ENCODE measurements around the gene FCHO1. TPM values are rescaled to one million over a fixed set of nuclear protein-coding genes. Genes with fewer than 3 reads are reported as not detected.

Gene FCHO1
- total RNA-seq, 1 donor from 2014 or later, result 15.5 TPM

DNA sequence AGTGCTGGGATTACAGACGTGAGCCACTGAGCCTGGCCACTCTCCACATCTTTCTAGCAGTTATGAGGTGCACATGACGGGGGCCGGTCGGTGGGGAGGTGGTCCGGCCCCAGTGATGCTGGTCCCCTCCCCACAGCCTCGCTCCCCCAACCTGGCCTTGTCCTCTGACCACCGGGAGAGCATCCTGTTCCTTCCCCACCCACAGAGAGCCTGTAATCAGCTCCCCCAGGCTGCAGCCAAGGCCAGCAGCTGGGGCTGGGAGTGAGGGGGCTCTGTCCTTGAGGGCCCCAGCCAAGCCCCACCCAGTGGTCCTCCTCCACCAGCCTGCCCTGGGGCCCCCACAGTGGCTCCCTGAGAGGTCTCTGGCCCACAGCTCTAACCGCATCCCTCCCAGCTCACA is 73.1 kb downstream of the FCHO1 start:
- no peak for TF ChIP-seq EZH2 (IDR thresholded peaks at IDR 0.05)
- H3K27ac ChIP-seq, result no peak overlapping the region
- H3F3A ChIP-seq (ENCODE audit: low read depth), result peaks cover 2% of the 10 kb centered on the region
- H3K9me3 ChIP-seq (ENCODE audit: low read depth), result no peaks in the 10 kb centered on the region
- H3K36me3 Mint-ChIP-seq, result no peaks in the 10 kb centered on the region
- no peak overlapping the region for H2AFZ ChIP-seq (replicated peaks)
- H3K9me3 Mint-ChIP-seq, result no peaks in the 10 kb centered on the region
- H3K27me3 Mint-ChIP-seq (ENCODE audit: insufficient read depth, low read depth), result peaks cover 2% of the 10 kb centered on the region
- no peaks in the 10 kb centered on the region for H3K4me1 ChIP-seq
- H3K4me3 ChIP-seq, result no peak overlapping the region
- no peaks in the 10 kb centered on the region for H3K4me1 Mint-ChIP-seq
- no peak overlapping the region for H3K4me3 Mint-ChIP-seq
- no peak for DNase-seq (ENCODE audit: low spot score)
- H3K36me3 ChIP-seq, result no peaks in the 10 kb centered on the region
- no peak overlapping the region for H3K9ac ChIP-seq
- no peaks in the 10 kb centered on the region for H3K79me2 ChIP-seq (ENCODE audit: low read depth)
- no peaks in the 10 kb centered on the region for H4K20me1 ChIP-seq (ENCODE audit: low read depth)
- no peak overlapping the region for H3K27ac Mint-ChIP-seq
- H3K27me3 ChIP-seq, result no peaks in the 10 kb centered on the region
- no peak overlapping the region for H3K4me2 ChIP-seq

DNA sequence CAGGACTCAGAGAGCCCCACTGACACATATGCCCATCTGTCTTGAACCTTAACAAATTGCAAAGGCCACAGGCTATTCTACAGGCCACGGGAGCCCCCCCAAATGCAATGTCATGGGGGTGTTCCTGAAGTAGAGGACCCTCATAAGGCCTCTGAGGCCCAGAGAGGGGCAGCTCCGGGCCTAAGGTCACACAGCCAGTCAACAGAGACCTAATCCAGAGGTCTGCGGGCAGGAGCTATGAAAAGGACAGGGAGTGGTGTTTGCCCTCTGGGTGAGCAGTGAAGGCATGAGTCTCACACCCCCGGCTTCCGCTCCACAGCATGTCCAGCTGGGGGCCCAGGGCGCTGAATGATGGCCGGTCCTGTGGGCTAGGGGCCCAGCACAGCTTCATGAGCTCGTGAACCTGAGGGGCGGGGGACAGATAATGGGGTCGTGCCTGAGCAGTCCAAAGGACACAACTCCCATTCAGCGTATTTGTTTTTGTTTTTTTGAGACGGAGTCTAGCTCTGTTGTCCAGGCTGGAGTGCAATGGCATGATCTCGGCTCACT is 75.3 kb downstream of the FCHO1 start:
- peaks cover 9% of the 10 kb centered on the region for H3K4me1 Mint-ChIP-seq
- H3K36me3 Mint-ChIP-seq, result no peaks in the 10 kb centered on the region
- no peak overlapping the region for H3K4me2 ChIP-seq
- no peak overlapping the region for H2AFZ ChIP-seq (replicated peaks)
- no peak overlapping the region for H3K4me3 ChIP-seq
- H3K27me3 ChIP-seq, result peaks cover 6% of the 10 kb centered on the region
- H3K36me3 ChIP-seq, result no peaks in the 10 kb centered on the region
- H3K4me1 ChIP-seq, result peaks cover 2% of the 10 kb centered on the region
- no peaks in the 10 kb centered on the region for H3K79me2 ChIP-seq (ENCODE audit: low read depth)
- H3K27me3 Mint-ChIP-seq (ENCODE audit: insufficient read depth, low read depth), result peaks cover 2% of the 10 kb centered on the region
- TF ChIP-seq EZH2 (IDR thresholded peaks at IDR 0.05), result no peak
- TF ChIP-seq, protein P1, sequence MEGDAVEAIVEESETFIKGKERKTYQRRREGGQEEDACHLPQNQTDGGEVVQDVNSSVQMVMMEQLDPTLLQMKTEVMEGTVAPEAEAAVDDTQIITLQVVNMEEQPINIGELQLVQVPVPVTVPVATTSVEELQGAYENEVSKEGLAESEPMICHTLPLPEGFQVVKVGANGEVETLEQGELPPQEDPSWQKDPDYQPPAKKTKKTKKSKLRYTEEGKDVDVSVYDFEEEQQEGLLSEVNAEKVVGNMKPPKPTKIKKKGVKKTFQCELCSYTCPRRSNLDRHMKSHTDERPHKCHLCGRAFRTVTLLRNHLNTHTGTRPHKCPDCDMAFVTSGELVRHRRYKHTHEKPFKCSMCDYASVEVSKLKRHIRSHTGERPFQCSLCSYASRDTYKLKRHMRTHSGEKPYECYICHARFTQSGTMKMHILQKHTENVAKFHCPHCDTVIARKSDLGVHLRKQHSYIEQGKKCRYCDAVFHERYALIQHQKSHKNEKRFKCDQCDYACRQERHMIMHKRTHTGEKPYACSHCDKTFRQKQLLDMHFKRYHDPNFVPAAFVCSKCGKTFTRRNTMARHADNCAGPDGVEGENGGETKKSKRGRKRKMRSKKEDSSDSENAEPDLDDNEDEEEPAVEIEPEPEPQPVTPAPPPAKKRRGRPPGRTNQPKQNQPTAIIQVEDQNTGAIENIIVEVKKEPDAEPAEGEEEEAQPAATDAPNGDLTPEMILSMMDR (IDR thresholded peaks at IDR 0.05), result no peak
- TF ChIP-seq EZH2phosphoT487 (IDR thresholded peaks at IDR 0.05), result no peak
- peaks cover 20% of the 10 kb centered on the region for H3F3A ChIP-seq (ENCODE audit: low read depth)
- no peaks in the 10 kb centered on the region for H3K9me3 Mint-ChIP-seq
- DNase-seq (ENCODE audit: low spot score), result no peak
- H4K20me1 ChIP-seq (ENCODE audit: low read depth), result no peaks in the 10 kb centered on the region
- no peaks in the 10 kb centered on the region for H3K9me3 ChIP-seq (ENCODE audit: low read depth)
- H3K9ac ChIP-seq, result no peak overlapping the region
- no peak overlapping the region for H3K27ac Mint-ChIP-seq
- no peak overlapping the region for H3K4me3 Mint-ChIP-seq
- H3K27ac ChIP-seq, result no peak overlapping the region

- Histone ChIP-seq H3K4me2 (peak overlapping the region; percentile 79), H3K27ac (peak overlapping the region; percentile 15), H3F3A (ENCODE audit: low read depth) (peaks cover 35% of the 10 kb centered on the region), H3K9me3 (ENCODE audit: low read depth) (no peaks in the 10 kb centered on the region), H2AFZ (replicated peaks) (peak overlapping the region; percentile 46), H3K9ac (no peak overlapping the region), H3K27me3 (peaks cover 20% of the 10 kb centered on the region), H3K79me2 (ENCODE audit: low read depth) (no peaks in the 10 kb centered on the region), H4K20me1 (ENCODE audit: low read depth) (peaks cover 4% of the 10 kb centered on the region), H3K4me3 (peak overlapping the region; percentile 49), H3K36me3 (no peaks in the 10 kb centered on the region), H3K4me1 (peaks cover 10% of the 10 kb centered on the region)
- H3K9me3 Mint-ChIP-seq, result no peaks in the 10 kb centered on the region
- TF ChIP-seq EZH2phosphoT487 (IDR thresholded peaks at IDR 0.05) (no peak), EZH2 (IDR thresholded peaks at IDR 0.05) (no peak)
- TF ChIP-seq, protein P1 (IDR thresholded peaks at IDR 0.05), result peak; percentile 13
- peak; percentile 89 for DNase-seq (ENCODE audit: low spot score)
- H3K36me3 Mint-ChIP-seq, result no peaks in the 10 kb centered on the region
- H3K27me3 Mint-ChIP-seq (ENCODE audit: insufficient read depth, low read depth), result peaks cover 6% of the 10 kb centered on the region
- H3K4me1 Mint-ChIP-seq, result peaks cover 19% of the 10 kb centered on the region
- H3K4me3 Mint-ChIP-seq, result peak overlapping the region; percentile 86
- H3K27ac Mint-ChIP-seq, result no peak overlapping the region
Observed at GRCh38 chr19:17829855-17830566, 78.7 kb downstream of the FCHO1 start.

Measured in neural progenitor cell (in vitro differentiated cells).